HCEC 1CT (cell line): ENCODE data around the gene TPRG1.

Experiments
- DNase-seq: peaks from one replicate; pipeline ENCODE4 v3.0.0-alpha.2; 2017

TPRG1 gene

DNA sequence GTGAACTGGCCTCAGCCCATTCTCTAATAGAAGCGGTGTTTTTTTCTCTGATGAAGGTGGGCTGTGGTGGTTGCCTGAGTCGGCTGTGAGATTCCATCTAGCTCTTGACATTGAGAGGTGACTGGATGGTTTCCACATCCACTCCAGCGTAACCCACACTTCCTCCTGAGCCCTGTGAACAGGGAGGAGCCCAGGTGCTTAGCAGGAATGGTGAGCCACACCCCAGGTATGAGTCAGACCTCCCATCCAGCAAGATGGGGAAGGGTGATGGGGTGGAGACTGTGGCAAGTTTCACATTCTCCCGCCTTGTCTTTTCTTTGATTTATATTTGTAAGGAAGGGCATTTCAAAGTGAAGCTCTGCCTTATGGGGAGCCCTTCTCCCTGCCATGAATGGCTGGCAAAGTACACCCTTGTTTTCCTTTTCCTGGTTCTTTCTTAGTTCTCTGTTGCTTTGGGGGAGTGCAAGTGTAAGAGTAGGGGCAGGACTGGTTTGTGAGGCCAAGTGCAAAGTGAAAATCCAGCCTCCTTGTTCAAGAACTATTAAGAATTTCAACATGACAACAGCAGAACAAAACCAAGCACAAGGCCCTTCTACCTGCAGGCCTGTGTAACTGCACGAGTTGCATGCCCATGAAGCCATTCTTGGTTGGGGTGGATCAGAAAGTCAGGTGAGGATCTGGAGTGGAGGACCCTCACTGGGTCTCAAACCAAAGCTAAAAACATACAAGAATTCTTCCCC lies 4.6 kb upstream of the TPRG1 start:
- DNase-seq = no peak

GRCh38 chr3:189168711-189169110 lies 3.1 kb upstream of the TPRG1 start:
- DNase-seq = no peak

DNA sequence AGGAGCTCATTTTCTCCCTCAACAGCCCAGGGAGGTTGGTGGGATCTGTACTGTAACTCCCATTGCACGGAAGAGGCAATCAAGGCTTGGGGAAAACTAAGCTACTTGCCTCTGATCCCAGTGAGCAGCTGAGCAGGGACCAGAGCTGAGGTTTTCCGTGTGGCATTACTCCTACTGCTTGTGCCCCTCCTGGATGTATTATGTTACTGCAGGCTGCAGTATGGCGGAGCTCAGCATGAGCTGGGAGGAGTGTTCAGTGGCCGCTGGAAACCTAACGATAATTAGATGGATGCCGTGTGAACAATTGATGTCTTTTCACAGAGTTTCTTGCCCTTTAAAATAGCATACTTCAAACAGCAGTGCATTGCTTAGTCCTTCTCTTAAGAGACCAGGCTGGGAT lies 2.0 kb upstream of the TPRG1 start:
- no peak for DNase-seq

DNA sequence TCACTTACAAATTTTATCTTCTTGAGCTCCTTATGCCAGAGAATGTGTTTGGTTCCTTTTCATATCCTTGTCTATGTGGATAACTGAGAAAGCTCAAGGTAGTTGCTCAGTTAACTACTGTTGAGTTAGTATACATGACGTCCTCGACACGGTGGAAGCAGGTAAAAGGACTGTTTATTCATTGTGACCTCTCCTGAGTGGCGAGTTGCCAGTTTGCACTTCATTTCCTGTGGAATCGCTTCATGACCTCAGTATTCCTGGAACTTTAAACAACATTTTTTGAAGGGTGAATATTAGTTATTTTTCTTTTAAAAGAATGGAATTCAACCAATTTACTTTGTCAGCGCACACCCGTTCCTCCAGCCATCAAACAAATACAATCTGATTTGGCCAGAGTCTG lies 1.2 kb upstream of the TPRG1 start:
- no peak for DNase-seq

GRCh38 chr3:189172668-189173419 lies 1.1 kb downstream of the TPRG1 start:
- no peak for DNase-seq

DNA sequence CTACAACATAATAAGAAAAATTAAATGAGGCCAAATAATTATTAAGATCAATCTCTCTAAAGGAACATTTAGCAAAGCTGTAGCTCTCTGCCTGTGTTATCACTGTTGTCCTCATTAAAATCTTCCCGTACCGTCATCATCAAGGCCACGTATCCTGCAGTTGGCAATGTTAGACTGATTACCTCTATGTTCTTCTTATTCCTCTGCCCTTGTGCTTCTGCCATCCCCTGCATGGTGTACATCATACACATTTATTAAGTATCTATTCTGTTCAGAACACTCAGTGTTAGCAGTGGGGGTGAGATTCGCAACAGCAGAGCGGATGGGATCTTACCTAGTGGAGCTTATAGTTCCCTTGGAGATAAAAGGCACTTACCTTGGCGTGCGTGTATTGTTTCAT lies 12.8 kb downstream of the TPRG1 start:
- no peak for DNase-seq

DNA sequence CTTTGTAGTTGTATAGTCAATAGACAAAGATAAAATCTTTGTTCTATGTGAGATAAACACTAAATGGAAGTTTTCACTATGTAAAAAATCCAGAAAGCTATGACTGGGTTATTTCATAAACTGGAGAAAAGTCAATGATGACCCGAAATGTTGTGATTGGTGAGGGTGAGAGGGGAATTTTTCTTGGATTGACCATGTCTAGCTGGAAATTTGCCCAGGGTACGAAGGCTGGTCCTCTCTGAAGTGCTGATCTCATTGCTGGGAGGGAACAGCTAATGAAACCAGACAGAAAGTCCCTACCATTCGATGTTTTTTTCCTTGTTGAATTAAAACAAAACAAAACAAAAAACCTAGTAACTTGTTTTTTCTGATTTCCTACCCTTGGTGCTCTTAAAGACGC lies 14.3 kb downstream of the TPRG1 start:
- no peak for DNase-seq

- no peak for DNase-seq
Measured at GRCh38 chr3:189188466-189188865, 16.7 kb downstream of the TPRG1 start.

DNA sequence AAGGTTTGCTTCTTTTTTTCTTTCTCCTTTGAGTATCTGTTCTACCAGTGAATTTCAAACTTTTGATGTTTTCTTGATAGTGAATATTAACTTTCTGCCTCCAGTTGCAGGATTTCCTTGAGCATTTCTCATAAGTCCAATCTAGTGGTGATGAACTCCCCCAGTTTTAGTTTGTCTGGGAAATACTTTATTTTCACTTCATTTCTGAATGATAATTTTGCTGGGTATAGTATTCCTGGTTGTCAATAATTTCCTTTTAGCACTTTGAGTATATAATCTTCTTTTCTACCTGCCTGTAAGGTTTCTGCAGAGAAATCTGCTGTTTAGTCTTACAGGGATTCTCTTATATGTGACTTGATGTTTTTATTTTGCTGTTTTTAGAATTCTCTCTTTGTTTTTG lies 21.0 kb downstream of the TPRG1 start:
- no peak for DNase-seq

DNA sequence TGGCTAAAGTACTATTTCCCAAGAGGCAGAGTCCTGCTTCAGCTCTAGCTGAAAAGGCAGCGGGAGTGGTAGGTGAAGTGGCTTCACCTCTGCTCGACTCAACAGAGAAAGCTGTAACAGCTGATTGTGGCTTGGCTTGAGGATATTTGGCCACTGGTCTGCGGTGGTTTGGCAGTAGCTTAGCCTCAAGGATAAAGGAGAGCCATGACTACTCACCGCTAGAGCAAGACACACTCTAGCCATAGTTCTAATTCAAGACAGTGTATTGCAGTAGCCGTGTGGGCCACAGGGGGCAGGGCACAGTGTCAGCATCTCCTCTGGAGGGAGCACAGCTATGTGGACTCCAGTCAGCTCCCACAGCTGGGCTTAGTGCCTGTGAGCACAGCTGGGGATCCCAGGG lies 23.5 kb downstream of the TPRG1 start:
- DNase-seq = no peak

- no peak for DNase-seq
Measured at GRCh38 chr3:189202106-189202505, 30.3 kb downstream of the TPRG1 start.

- no peak for DNase-seq
Measured at GRCh38 chr3:189202583-189202982, 30.8 kb downstream of the TPRG1 start.

DNA sequence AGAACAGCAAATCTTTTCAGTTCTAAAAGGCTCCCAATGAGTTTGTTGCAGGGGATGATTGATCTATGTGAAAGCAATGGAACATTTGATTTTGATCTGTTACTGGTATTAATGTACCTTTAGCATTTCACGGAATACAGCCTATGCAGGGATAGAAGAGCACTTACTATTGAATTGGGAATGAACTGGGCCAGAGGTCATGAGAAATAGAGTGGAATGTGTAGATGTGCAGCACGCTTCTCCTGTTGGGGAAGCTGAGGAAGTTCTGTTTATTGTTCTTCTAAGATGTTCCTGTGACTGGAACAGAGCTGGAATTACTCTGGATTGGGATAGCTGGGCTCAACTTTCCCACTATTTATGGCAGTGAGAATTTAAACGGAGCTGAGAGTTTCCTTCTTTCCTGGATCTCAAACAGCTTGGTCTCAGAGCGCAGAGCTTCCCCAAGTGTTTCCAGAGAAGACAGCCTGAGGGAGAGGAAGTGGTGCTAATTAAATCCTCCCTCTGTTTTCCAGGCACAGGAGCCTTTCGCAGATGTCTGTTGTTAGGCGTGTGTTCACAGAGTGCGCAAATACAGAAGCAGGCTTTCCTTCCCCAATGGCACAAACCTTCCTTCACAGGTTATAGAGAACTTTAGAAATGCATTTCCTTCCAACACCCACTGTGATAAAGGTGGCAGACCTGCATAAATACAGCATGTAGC lies 32.5 kb downstream of the TPRG1 start:
- DNase-seq = no peak

GRCh38 chr3:189204937-189205336 lies 33.2 kb downstream of the TPRG1 start:
- DNase-seq = no peak

- no peak for DNase-seq
Measured at GRCh38 chr3:189210251-189210770, 38.5 kb downstream of the TPRG1 start.

- no peak for DNase-seq
Measured at GRCh38 chr3:189212681-189213080, 40.9 kb downstream of the TPRG1 start.

DNA sequence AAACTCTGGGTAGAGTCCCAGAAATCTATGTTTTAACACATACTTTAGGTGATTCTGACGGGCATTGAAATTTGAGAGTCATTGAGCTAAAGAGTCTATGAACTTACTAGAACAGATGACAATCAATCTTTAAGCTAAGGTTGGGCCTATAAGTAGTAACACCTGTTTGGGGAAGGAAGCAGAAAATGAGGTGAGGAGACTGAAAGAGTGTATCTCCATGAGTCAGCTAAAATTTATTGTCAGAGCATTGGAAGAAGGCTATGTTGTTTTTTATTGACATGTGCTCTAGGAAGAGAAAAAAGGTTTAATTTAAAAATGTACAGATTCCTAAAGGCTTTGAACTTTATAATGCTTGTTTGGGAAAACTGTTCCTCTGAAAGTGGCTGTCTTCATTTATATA lies 42.9 kb downstream of the TPRG1 start:
- DNase-seq = no peak

- DNase-seq = no peak
Measured at GRCh38 chr3:189222927-189223636, 51.3 kb downstream of the TPRG1 start.

GRCh38 chr3:189225431-189225830 lies 53.7 kb downstream of the TPRG1 start:
- no peak for DNase-seq

DNA sequence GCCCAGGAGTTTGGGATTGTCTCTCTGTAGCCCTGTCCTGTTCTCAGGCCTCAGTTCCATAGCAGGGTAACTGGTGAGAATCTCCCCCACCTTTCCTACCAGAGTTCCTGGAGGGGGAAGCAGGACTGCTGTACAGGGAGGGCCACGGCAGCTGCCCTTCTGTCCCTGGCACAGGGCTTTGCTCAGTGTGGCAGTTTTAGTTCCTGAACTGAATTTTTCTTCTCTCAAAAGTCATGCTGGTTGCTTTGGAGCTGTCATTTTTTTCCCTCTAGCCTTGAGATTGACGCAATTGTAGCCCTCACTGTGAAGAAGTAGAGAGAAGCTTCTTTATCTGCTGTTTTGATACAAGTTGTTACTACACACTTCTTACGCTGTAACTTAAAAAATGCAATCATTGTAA lies 55.5 kb downstream of the TPRG1 start:
- no peak for DNase-seq

DNA sequence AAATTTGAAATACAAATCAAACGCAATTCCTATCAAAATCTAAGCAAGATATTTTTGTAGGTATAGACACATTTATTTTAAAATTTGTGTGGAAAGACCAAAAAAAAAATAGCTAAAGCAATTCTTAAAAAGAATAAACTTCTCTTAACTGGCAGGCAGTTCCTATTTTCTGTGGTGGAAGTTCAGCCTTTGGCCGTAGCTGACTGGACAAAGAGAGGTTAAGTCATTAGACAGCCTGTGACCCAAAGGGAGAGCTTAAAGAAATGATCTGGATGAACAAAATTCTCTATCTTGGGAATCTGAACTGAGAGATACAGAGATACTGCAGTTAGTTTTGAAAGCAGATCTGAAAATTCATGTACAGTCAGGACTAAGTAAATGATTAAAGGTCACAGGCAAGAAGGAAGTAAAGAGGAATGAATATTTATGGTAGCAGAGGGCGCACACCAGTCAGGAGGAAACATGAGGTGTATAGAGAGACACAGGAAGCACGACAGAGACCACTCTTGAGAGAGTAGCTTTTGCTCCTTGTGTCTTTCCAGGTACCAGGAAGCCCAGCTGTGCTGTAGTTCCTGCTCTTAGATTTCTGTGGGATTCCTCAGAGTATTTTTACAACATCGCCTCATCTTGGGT lies 57.5 kb downstream of the TPRG1 start:
- DNase-seq = no peak

DNA sequence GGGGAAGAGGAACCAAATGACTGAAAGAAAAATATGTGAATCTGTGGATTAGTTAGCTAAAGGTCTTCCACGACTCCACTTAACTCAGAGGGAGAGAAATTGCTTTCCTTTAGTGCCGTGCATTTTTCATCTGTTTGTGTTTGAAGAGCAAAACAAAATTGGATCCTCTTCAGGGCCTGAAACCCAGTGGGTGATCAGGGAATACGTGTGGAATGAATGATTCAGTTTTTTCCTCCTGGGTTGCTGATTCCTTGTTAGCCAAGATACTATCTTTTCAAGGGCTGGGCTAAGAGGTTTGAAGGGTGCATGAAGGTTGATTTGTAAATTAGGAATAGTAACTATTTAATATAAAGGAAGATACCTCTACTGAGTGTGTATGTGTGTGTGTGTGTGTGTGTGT lies 61.0 kb downstream of the TPRG1 start:
- DNase-seq = no peak
